SW 1271 (cell line): ENCODE results near the gene DMRTB1.

Experiments
- DNase-seq, 2 experiments: peaks; one replicate each; lab custom pipeline; 2025; lab: John Stamatoyannopoulos, UW

The DMRTB1 gene

GRCh38 chr1:53508056-53508990 lies 49.1 kb downstream of the DMRTB1 start:
- no peak for DNase-seq

- DNase-seq = no peak
These were observed 49.9 kb downstream of the DMRTB1 start for GRCh38 chr1:53508991-53509666.

- no peak for DNase-seq
These were observed 50.6 kb downstream of the DMRTB1 start for GRCh38 chr1:53509775-53510174.

- no peak for DNase-seq
These were observed 51.0 kb downstream of the DMRTB1 start for GRCh38 chr1:53510215-53510614.

- DNase-seq = no peak
These were observed 52.2 kb downstream of the DMRTB1 start for GRCh38 chr1:53511323-53511932.

- no peak for DNase-seq
These were observed 53.0 kb downstream of the DMRTB1 start for GRCh38 chr1:53511933-53512806.

- no peak for DNase-seq
These were observed 53.9 kb downstream of the DMRTB1 start for GRCh38 chr1:53512807-53513755.

- DNase-seq = no peak
These were observed 54.6 kb downstream of the DMRTB1 start for GRCh38 chr1:53513846-53514245.

GRCh38 chr1:53514436-53514835 lies 55.2 kb downstream of the DMRTB1 start:
- no peak for DNase-seq

GRCh38 chr1:53516181-53516580 lies 57.0 kb downstream of the DMRTB1 start:
- DNase-seq = no peak
